Calu3 (cell line): Measurements from ENCODE around the gene MRPS34. TPM values are rescaled to one million over a fixed set of nuclear protein-coding genes. Genes with fewer than 3 reads are reported as not detected.

Experiments used
- BruUV-seq: library from RNA; stranded (reverse); fragments of 400-500 nt; replicated peaks from 2 replicates; lab custom pipeline; 2021; lab: Mats Ljungman, UMichigan
- CTCF ChIA-PET: fragments of 300-600 bp; sonication (Branson Sonifier 250); formaldehyde crosslinking; loops from one replicate; lab custom pipeline; 2022; ENCODE audit warnings: antibody characterized with exemption; lab: Charles Lee
- DNase-seq: peaks from one replicate; pipeline ENCODE4 v3.0.0; 2022
- H3K27ac Mint-ChIP-seq: one replicate; pipeline ENCODE4 v1.8.0; 2022; ENCODE audit warnings: mixed read lengths; ENCODE audit not compliant: unreplicated experiment
- H3K27me3 Mint-ChIP-seq: one replicate; pipeline ENCODE4 v1.8.0; 2022; ENCODE audit warnings: mixed read lengths; ENCODE audit not compliant: unreplicated experiment
- H3K36me3 Mint-ChIP-seq: one replicate; pipeline ENCODE4 v1.8.0; 2022; ENCODE audit warnings: mild to moderate bottlenecking, moderate library complexity, mixed read lengths; ENCODE audit not compliant: insufficient read depth, unreplicated experiment
- H3K4me1 Mint-ChIP-seq: one replicate; pipeline ENCODE4 v1.8.0; 2022; ENCODE audit warnings: mild to moderate bottlenecking, low read depth, mixed read lengths; ENCODE audit not compliant: unreplicated experiment
- H3K4me3 Mint-ChIP-seq: one replicate; pipeline ENCODE4 v1.8.0; 2022; ENCODE audit warnings: mild to moderate bottlenecking, low read depth, moderate library complexity, mixed read lengths; ENCODE audit not compliant: unreplicated experiment
- H3K9me3 Mint-ChIP-seq: one replicate; pipeline ENCODE4 v1.8.0; 2022; ENCODE audit warnings: low read depth, mixed read lengths; ENCODE audit not compliant: unreplicated experiment
- intact Hi-C: fragments of 100-400 bp; cut with micrococcal nuclease; formaldehyde crosslinking; loops from one replicate; pipeline ENCODE4 v1.10.0; 2022; ENCODE audit not compliant: unreplicated experiment
- total RNA-seq: library from RNA; stranded (reverse); gene quantifications from 2 replicates; pipeline ENCODE4 v1.2.3, GENCODE V29; 2022
- TF ChIP-seq, protein P1 (sequence below): fragments of 200-600 bp; IDR thresholded peaks from one replicate; pipeline ENCODE4 v1.8.0; 2022; ENCODE audit warnings: antibody characterized with exemption; ENCODE audit not compliant: unreplicated experiment

The MRPS34 gene
- total RNA-seq, 1 experiment from 2014 or later: 135 TPM

DNA sequence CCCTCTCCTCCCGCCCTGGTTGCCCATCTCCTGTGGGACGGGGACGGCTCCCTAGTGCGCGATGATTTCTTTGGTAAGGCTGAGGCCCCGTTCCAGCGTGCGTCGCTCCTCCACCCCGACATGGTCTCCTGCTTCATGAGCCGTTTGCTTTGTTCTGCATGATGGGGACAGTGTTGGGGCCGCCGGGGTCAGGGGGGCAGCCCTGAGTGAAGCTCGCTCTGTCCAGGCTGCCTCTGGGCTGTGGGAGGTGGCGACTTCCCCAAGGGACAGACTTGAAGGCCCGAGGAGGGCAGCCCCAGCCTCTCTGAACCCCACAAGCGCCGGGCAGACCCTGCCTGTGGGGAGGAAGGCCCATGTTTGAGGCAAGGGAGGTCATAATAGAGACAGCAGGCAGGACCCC lies 14.0 kb downstream of the MRPS34 start:
- Mint-ChIP-seq H3K4me3 (no peak overlapping the region), H3K27ac (no peak overlapping the region), H3K27me3 (no peaks in the 10 kb centered on the region), H3K9me3 (no peaks in the 10 kb centered on the region), H3K36me3 (peaks cover 67% of the 10 kb centered on the region), H3K4me1 (no peaks in the 10 kb centered on the region)
- intact Hi-C loops: no loop called here
- CTCF ChIA-PET: no interaction called here
- BruUV-seq: no TSS peak
- DNase-seq: no peak
- TF ChIP-seq, protein P1, sequence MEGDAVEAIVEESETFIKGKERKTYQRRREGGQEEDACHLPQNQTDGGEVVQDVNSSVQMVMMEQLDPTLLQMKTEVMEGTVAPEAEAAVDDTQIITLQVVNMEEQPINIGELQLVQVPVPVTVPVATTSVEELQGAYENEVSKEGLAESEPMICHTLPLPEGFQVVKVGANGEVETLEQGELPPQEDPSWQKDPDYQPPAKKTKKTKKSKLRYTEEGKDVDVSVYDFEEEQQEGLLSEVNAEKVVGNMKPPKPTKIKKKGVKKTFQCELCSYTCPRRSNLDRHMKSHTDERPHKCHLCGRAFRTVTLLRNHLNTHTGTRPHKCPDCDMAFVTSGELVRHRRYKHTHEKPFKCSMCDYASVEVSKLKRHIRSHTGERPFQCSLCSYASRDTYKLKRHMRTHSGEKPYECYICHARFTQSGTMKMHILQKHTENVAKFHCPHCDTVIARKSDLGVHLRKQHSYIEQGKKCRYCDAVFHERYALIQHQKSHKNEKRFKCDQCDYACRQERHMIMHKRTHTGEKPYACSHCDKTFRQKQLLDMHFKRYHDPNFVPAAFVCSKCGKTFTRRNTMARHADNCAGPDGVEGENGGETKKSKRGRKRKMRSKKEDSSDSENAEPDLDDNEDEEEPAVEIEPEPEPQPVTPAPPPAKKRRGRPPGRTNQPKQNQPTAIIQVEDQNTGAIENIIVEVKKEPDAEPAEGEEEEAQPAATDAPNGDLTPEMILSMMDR: no peak

DNA sequence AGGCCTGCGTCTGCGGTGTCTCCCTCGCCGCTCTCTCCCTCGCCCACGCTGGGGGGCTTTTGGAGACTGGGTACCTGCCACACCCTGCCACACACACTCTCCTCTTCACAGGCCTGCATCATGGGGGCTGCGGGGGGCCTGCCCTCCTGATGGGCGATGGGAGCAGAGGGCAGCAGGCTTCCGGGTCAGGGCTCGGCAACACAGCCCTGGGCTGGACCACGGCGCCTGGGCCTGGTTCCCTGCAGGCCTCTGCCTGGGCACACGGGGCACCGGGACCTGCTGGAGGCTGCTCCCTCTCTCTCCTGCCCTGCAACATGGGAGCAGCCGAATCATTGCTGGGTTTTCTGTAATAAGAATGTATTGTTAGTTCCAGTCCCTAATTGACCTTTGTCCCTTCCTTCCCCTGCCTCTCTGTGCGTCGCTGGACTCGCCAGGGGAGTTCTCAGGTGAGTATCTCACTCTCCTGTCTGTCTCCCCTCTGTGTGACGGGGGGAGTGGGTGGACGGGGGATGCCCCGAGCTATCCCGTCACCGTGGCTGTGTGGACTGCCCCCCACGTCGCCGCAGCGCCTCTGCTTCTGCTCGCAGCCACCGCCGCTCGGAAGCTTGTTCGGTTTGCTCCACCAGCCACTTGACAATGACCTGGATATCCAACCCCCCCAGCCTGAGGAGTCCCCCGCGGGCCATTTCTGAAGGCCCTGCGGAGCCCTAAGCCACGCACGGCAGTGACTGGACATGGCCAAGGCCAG lies 15.0 kb downstream of the MRPS34 start:
- Mint-ChIP-seq H3K9me3 (no peaks in the 10 kb centered on the region), H3K27ac (no peak overlapping the region), H3K4me3 (no peak overlapping the region), H3K4me1 (no peaks in the 10 kb centered on the region), H3K27me3 (no peaks in the 10 kb centered on the region), H3K36me3 (peaks cover 67% of the 10 kb centered on the region)
- TF ChIP-seq, protein P1: no peak
- CTCF ChIA-PET: no interaction called here
- no peak for DNase-seq
- no TSS peak for BruUV-seq
- intact Hi-C loops: no loop called here

DNA sequence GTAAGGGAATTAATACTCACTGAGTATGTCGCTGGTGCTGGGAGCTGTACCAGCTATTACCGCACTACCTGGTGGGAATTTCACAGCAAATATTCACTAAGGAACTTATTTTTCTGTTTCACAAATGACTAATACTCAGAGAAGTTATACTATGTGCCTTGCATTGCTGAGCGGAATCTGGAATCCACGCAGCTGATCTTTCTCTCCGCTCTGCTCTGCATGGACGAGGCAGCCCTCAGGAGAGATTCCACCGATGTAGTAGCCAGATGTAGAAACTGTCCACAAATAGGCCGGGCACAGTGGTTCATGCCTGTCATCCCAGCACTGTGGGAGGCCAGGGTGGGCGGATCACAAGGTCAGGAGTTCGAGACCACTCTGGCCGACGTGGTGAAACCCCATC lies 18.7 kb downstream of the MRPS34 start:
- CTCF ChIA-PET: interaction anchor here (0.9 kb wide), 1 partner anchor 31 kb away, joined by 5 read pairs; no protein-coding TSS in a partner anchor
- DNase-seq: no peak
- peaks cover 49% of the 10 kb centered on the region for H3K36me3 Mint-ChIP-seq
- intact Hi-C loops: no loop called here
- H3K27me3 Mint-ChIP-seq: no peaks in the 10 kb centered on the region
- no peaks in the 10 kb centered on the region for H3K4me1 Mint-ChIP-seq
- H3K9me3 Mint-ChIP-seq: no peaks in the 10 kb centered on the region
- no peak overlapping the region for H3K4me3 Mint-ChIP-seq
- BruUV-seq: no TSS peak
- TF ChIP-seq, protein P1: no peak
- H3K27ac Mint-ChIP-seq: no peak overlapping the region

GRCh38 chr16:1752853-1753252 lies 20.1 kb downstream of the MRPS34 start:
- H3K27me3 Mint-ChIP-seq: no peaks in the 10 kb centered on the region
- CTCF ChIA-PET: no interaction called here
- H3K4me1 Mint-ChIP-seq: no peaks in the 10 kb centered on the region
- intact Hi-C loops: no loop called here
- TF ChIP-seq, protein P1: no peak
- H3K4me3 Mint-ChIP-seq: no peak overlapping the region
- H3K36me3 Mint-ChIP-seq: peaks cover 47% of the 10 kb centered on the region
- BruUV-seq: no TSS peak
- no peaks in the 10 kb centered on the region for H3K9me3 Mint-ChIP-seq
- DNase-seq: no peak
- H3K27ac Mint-ChIP-seq: no peak overlapping the region
